Measurements from ENCODE around the gene SHANK1.

The SHANK1 gene

GRCh38 chr19:50728084-50728737, 8.6 kb upstream of the SHANK1 start:
- DNase-seq (ENCODE audit: low read depth, low spot score) = peak; percentile 93

- DNase-seq (ENCODE audit: low read depth, low spot score) = no peak
Measured at GRCh38 chr19:50725911-50726230, 6.3 kb upstream of the SHANK1 start.

GRCh38 chr19:50725218-50725910, 5.8 kb upstream of the SHANK1 start:
- no peak for DNase-seq (ENCODE audit: low read depth, low spot score)

GRCh38 chr19:50724522-50725217, 5.1 kb upstream of the SHANK1 start:
- DNase-seq (ENCODE audit: low read depth, low spot score) = peak; percentile 84

- DNase-seq (ENCODE audit: low read depth, low spot score) = no peak
Measured at GRCh38 chr19:50723735-50724521, 4.3 kb upstream of the SHANK1 start.

GRCh38 chr19:50723069-50723468, 3.5 kb upstream of the SHANK1 start, which contains the start of gene CLEC11A:
Gene CLEC11A (plus strand): TSS chr19:50723364. CDS start chr19:50723526, 162 bp downstream.
- DNase-seq (ENCODE audit: low read depth, low spot score) = no peak

- no peak for DNase-seq (ENCODE audit: low read depth, low spot score)
Measured at GRCh38 chr19:50722201-50723013, 2.8 kb upstream of the SHANK1 start.

GRCh38 chr19:50721441-50722137, 2.0 kb upstream of the SHANK1 start:
- DNase-seq (ENCODE audit: low read depth, low spot score) = no peak

GRCh38 chr19:50720921-50721381, 1.3 kb upstream of the SHANK1 start:
- DNase-seq (ENCODE audit: low read depth, low spot score) = no peak

- no peak for DNase-seq (ENCODE audit: low read depth, low spot score)
Measured at GRCh38 chr19:50720181-50720920, 749 bp upstream of the SHANK1 start.

- no peak for DNase-seq (ENCODE audit: low read depth, low spot score)
Measured at GRCh38 chr19:50719119-50719435, 525 bp downstream of the SHANK1 start.

- no peak for DNase-seq (ENCODE audit: low read depth, low spot score)
Measured at GRCh38 chr19:50718255-50719118, 1.1 kb downstream of the SHANK1 start.

GRCh38 chr19:50717891-50718254, 1.7 kb downstream of the SHANK1 start:
- DNase-seq (ENCODE audit: low read depth, low spot score) = no peak

- DNase-seq (ENCODE audit: low read depth, low spot score) = no peak
Measured at GRCh38 chr19:50717026-50717723, 2.4 kb downstream of the SHANK1 start.

GRCh38 chr19:50716178-50717025, 3.2 kb downstream of the SHANK1 start:
- no peak for DNase-seq (ENCODE audit: low read depth, low spot score)

GRCh38 chr19:50713556-50714236, 5.9 kb downstream of the SHANK1 start:
- no peak for DNase-seq (ENCODE audit: low read depth, low spot score)

- DNase-seq (ENCODE audit: low read depth, low spot score) = no peak
Measured at GRCh38 chr19:50712833-50713232, 6.8 kb downstream of the SHANK1 start.

Measured in iPS DF 19.7 (cell line).